OCI-LY7 (cell line): ENCODE results near the gene UQCRC1.

Experiments
- CTCF ChIP-seq: fragments of 200-600 bp; sonication (generic); conservative IDR thresholded peaks from 2 replicates; pipeline ENCODE4 v1.5.1; 2014; ENCODE audit warnings: mild to moderate bottlenecking, antibody characterized with exemption, low read length, moderate library complexity, mixed read lengths
- EZH2phosphoT487 ChIP-seq: fragments of 200-600 bp; sonication (generic); IDR thresholded peaks from 2 replicates; pipeline ENCODE4 v1.6.1; 2018; ENCODE audit warnings: low read depth, borderline replicate concordance, mild to moderate bottlenecking, mixed run types, antibody characterized with exemption, low read length, moderate library complexity, mixed read lengths

GRCh38 chr3:48591886-48592518 is 17.4 kb downstream of the UQCRC1 start:
- no peak for TF ChIP-seq CTCF
- TF ChIP-seq EZH2phosphoT487: no peak
